ENCODE data around the gene LMOD3. TPM values are rescaled to one million over a fixed set of nuclear protein-coding genes. Genes with fewer than 3 reads are reported as not detected.

The LMOD3 gene
- total and polyA plus RNA-seq, 2 donors (not counting 1 experiment from before 2014, with no cell fraction given) = not detected

DNA sequence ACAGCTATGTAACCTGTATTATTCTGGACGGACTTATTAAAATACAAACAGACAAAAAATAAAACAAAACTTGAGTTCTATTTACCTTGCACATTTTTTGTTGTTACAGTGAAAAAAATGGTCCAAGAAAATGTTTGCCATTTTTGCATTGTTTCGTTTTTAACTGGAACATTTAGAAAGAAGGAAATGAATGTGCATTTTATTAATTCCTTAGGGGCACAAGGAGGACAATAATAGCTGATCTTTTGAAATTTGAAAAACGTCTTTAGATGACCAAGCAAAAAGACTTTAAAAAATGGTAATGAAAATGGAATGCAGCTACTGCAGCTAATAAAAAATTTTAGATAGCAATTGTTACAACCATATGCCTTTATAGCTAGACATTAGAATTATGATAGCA, 17.1 kb downstream of the LMOD3 start:
- peaks cover 6 to 47% of the 10 kb centered on the region in 2 experiments for H3K36me3 ChIP-seq (replicated peaks in 1 of 2; ENCODE audit: control extremely low read depth in 1 of 2, control insufficient read depth in 1 of 2, extremely low read depth in 1 of 2, insufficient read depth in 2 of 2, low read length in 1 of 2)
- no peak for DNase-seq
- H3K27ac Mint-ChIP-seq = no peak overlapping the region
- H4K20me1 ChIP-seq (ENCODE audit: control insufficient read depth, insufficient read depth, low read length, poor library complexity, severe bottlenecking) = peaks cover 21% of the 10 kb centered on the region
- H3K9me3 ChIP-seq (ENCODE audit: control extremely low read depth in 1 of 3, control insufficient read depth in 2 of 3, insufficient read depth in 1 of 3, low read length in 2 of 3) = no peaks in the 10 kb centered on the region
- TF ChIP-seq, protein P1, sequence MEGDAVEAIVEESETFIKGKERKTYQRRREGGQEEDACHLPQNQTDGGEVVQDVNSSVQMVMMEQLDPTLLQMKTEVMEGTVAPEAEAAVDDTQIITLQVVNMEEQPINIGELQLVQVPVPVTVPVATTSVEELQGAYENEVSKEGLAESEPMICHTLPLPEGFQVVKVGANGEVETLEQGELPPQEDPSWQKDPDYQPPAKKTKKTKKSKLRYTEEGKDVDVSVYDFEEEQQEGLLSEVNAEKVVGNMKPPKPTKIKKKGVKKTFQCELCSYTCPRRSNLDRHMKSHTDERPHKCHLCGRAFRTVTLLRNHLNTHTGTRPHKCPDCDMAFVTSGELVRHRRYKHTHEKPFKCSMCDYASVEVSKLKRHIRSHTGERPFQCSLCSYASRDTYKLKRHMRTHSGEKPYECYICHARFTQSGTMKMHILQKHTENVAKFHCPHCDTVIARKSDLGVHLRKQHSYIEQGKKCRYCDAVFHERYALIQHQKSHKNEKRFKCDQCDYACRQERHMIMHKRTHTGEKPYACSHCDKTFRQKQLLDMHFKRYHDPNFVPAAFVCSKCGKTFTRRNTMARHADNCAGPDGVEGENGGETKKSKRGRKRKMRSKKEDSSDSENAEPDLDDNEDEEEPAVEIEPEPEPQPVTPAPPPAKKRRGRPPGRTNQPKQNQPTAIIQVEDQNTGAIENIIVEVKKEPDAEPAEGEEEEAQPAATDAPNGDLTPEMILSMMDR (IDR thresholded peaks at IDR 0.05) = no peak
- no peak for TF ChIP-seq EZH2 (IDR thresholded peaks at IDR 0.05; ENCODE audit: borderline replicate concordance, insufficient read depth, low read depth, low read length, poor library complexity, severe bottlenecking)
- H3K27me3 Mint-ChIP-seq = no peaks in the 10 kb centered on the region
- H3K27me3 ChIP-seq (replicated peaks in 1 of 4; ENCODE audit: control extremely low read depth in 1 of 4, control insufficient read depth in 3 of 4, insufficient read depth in 4 of 4, low read length in 3 of 4) = no peaks in the 10 kb centered on the region
- peak overlapping the region in 1 of 2 donors; percentile 51 for H3K27ac ChIP-seq (ENCODE audit: low read length in 2 of 2)
- ChIA-PET CTCF (interaction anchor here (1.7 to 2.8 kb wide), 2 partner anchors 13 to 21 kb away, joined by 5 to 7 read pairs; partner anchors contain the start of gene ARL6IP5), POLR2A (no interaction called here)
- no peaks in the 10 kb centered on the region for H3K9me3 Mint-ChIP-seq (ENCODE audit: insufficient read depth)
- H3K9ac ChIP-seq (ENCODE audit: low read length) = no peak overlapping the region
- no peak for ATAC-seq (ENCODE audit: low read depth)
- peaks cover 0 to 3% of the 10 kb centered on the region in 2 donors for H3K4me1 ChIP-seq (ENCODE audit: control insufficient read depth in 2 of 2, insufficient read depth in 2 of 2, low read length in 2 of 2)
- no peak overlapping the region for H3K4me3 ChIP-seq (ENCODE audit: control extremely low read depth in 1 of 5, extremely low read depth in 1 of 5, insufficient read depth in 1 of 5, low read depth in 2 of 5, low read length in 4 of 5)
- peaks cover 13% of the 10 kb centered on the region for H3K4me1 Mint-ChIP-seq
- WGBS (ENCODE audit: insufficient coverage) = 20% methylated on average over 1 of the region's 3 CpGs
- intact Hi-C loops (cut with micrococcal nuclease) = no loop called here
- H3K4me2 ChIP-seq (replicated peaks; ENCODE audit: low read depth, low read length, poor library complexity, severe bottlenecking) = no peak overlapping the region
- no peak overlapping the region for H2AFZ ChIP-seq (ENCODE audit: insufficient read depth, low read depth, low read length, poor library complexity, severe bottlenecking)
- H3K79me2 ChIP-seq (ENCODE audit: control insufficient read depth, insufficient read depth, low read length) = peaks cover 41% of the 10 kb centered on the region
- H3K4me3 Mint-ChIP-seq = no peak overlapping the region

DNA sequence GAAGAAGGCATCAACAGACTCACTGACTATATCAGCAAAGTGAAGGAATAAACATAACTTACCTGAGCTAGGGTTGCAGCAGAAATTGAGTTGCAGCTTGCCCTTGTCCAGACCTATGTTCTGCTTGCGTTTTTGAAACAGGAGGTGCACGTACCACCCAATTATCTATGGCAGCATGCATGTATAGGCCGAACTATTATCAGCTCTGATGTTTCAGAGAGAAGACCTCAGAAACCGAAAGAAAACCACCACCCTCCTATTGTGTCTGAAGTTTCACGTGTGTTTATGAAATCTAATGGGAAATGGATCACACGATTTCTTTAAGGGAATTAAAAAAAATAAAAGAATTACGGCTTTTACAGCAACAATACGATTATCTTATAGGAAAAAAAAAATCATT, 17.8 kb downstream of the LMOD3 start:
- Histone ChIP-seq H3K9ac (ENCODE audit: low read length) (no peak overlapping the region), H3K79me2 (ENCODE audit: control insufficient read depth, insufficient read depth, low read length) (peaks cover 48% of the 10 kb centered on the region), H3K27ac (ENCODE audit: low read length in 2 of 2) (peak overlapping the region in 1 of 2 donors; percentile 51), H3K4me3 (ENCODE audit: control extremely low read depth in 1 of 5, extremely low read depth in 1 of 5, insufficient read depth in 1 of 5, low read depth in 2 of 5, low read length in 4 of 5) (no peak overlapping the region), H3K4me2 (replicated peaks; ENCODE audit: low read depth, low read length, poor library complexity, severe bottlenecking) (no peak overlapping the region), H2AFZ (ENCODE audit: insufficient read depth, low read depth, low read length, poor library complexity, severe bottlenecking) (no peak overlapping the region), H4K20me1 (ENCODE audit: control insufficient read depth, insufficient read depth, low read length, poor library complexity, severe bottlenecking) (peaks cover 23% of the 10 kb centered on the region), H3K27me3 (replicated peaks in 1 of 4; ENCODE audit: control extremely low read depth in 1 of 4, control insufficient read depth in 3 of 4, insufficient read depth in 4 of 4, low read length in 3 of 4) (no peaks in the 10 kb centered on the region), H3K4me1 (ENCODE audit: control insufficient read depth in 2 of 2, insufficient read depth in 2 of 2, low read length in 2 of 2) (peaks cover 0 to 3% of the 10 kb centered on the region in 2 donors), H3K9me3 (ENCODE audit: control extremely low read depth in 1 of 3, control insufficient read depth in 2 of 3, insufficient read depth in 1 of 3, low read length in 2 of 3) (no peaks in the 10 kb centered on the region), H3K36me3 (replicated peaks in 1 of 2; ENCODE audit: control extremely low read depth in 1 of 2, control insufficient read depth in 1 of 2, extremely low read depth in 1 of 2, insufficient read depth in 2 of 2, low read length in 1 of 2) (peaks cover 9 to 48% of the 10 kb centered on the region in 2 experiments)
- peaks cover 16% of the 10 kb centered on the region for H3K4me1 Mint-ChIP-seq
- no peak overlapping the region for H3K4me3 Mint-ChIP-seq
- ATAC-seq (ENCODE audit: low read depth) (no peak), DNase-seq (no peak)
- CTCF ChIA-PET = interaction anchor here (2.8 kb wide), 1 partner anchor 14 kb away, joined by 7 read pairs; no protein-coding TSS in a partner anchor
- intact Hi-C loops (cut with micrococcal nuclease) = no loop called here
- POLR2A ChIA-PET = no interaction called here
- 100% methylated on average over 1 of the region's 8 CpGs for WGBS (ENCODE audit: insufficient coverage)
- no peaks in the 10 kb centered on the region for H3K9me3 Mint-ChIP-seq (ENCODE audit: insufficient read depth)
- H3K27ac Mint-ChIP-seq = no peak overlapping the region
- H3K27me3 Mint-ChIP-seq = no peaks in the 10 kb centered on the region
- TF ChIP-seq EZH2 (IDR thresholded peaks at IDR 0.05; ENCODE audit: borderline replicate concordance, insufficient read depth, low read depth, low read length, poor library complexity, severe bottlenecking) = no peak
- TF ChIP-seq, protein P1 (IDR thresholded peaks at IDR 0.05) = no peak

All from B cell (primary cell).